ENCODE results near the gene MYH6. TPM values are rescaled to one million over a fixed set of nuclear protein-coding genes. Genes with fewer than 3 reads are reported as not detected.

The MYH6 gene
- total RNA-seq, 1 experiment from 2014 or later: 0.07 TPM

DNA sequence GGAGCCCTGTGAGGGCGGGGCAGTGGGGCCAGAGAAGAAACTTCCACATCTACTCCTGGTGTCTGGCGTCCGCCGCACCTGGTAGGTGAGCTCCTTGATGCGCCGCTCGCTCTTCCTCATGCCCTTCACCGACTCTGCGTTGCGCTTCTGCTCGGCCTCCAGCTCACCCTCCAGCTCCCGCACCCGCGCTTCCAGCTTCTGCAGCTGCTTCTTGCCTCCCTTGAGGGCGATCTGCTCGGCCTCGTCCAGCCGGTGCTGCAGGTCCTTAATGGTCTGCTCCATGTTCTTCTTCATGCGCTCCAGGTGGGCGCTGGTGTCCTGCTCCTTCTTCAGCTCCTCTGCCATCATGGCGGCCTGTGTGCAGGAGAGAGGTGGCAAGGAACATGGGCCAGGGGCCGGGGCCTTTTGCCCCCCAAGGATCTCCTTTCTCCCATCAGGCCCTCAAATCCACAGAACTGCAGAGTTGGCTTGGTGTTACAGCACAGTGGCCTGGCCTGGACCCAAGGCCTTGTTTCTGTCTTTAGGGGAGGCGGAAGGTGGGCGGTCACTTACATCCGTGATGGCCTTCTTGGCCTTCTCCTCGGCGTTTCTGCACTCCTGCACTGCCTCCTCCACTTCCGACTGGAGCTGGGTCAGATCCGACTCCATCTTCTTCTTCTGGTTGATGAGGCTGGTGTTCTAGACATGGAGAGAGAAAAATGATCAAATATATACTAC, 23.6 kb downstream of the MYH6 start:
- Mint-ChIP-seq H3K27me3 (ENCODE audit: low read depth) (peaks cover 49% of the 10 kb centered on the region), H3K4me1 (peaks cover 9 to 15% of the 10 kb centered on the region in 2 experiments)

More for the DNA sequence above, 23.6 kb downstream of the MYH6 start:
- H3K4me3 Mint-ChIP-seq: no peak overlapping the region
- H4K8ac ChIP-seq (replicated peaks; ENCODE audit: insufficient read length, low read depth, low read length): no peak overlapping the region
- DNase-seq: no peak
- H3K4ac ChIP-seq (ENCODE audit: low read depth, low read length): no peak overlapping the region
- no peak overlapping the region for H2BK12ac ChIP-seq (ENCODE audit: insufficient read length, low read depth, low read length)
- H3K23me2 ChIP-seq (ENCODE audit: insufficient read length, low read depth, low read length, poor library complexity, severe bottlenecking): no peaks in the 10 kb centered on the region
- H2AFZ ChIP-seq (ENCODE audit: low read length): no peak overlapping the region
- no peaks in the 10 kb centered on the region for H3K79me2 ChIP-seq (ENCODE audit: insufficient read depth, low read length)
- no CpG with 5 or more reads among the region's 29 CpGs for WGBS (ENCODE audit: extremely low coverage, insufficient read length, low lambda C conversion rate)
- H3K4me1 ChIP-seq (ENCODE audit: insufficient read depth, low read length): 0 out of 2 replicates have a peak, but pooled peaks cover 3% of the 10 kb centered on the region
- no peak overlapping the region for H2BK15ac ChIP-seq (ENCODE audit: low read depth, low read length)
- H3K9me3 Mint-ChIP-seq: no peaks in the 10 kb centered on the region
- H4K20me1 ChIP-seq (ENCODE audit: control insufficient read depth, insufficient read depth, insufficient read length): no peaks in the 10 kb centered on the region
- no peak overlapping the region for H2BK20ac ChIP-seq (ENCODE audit: low read depth, low read length, poor library complexity, severe bottlenecking)
- TF ChIP-seq, protein P1, sequence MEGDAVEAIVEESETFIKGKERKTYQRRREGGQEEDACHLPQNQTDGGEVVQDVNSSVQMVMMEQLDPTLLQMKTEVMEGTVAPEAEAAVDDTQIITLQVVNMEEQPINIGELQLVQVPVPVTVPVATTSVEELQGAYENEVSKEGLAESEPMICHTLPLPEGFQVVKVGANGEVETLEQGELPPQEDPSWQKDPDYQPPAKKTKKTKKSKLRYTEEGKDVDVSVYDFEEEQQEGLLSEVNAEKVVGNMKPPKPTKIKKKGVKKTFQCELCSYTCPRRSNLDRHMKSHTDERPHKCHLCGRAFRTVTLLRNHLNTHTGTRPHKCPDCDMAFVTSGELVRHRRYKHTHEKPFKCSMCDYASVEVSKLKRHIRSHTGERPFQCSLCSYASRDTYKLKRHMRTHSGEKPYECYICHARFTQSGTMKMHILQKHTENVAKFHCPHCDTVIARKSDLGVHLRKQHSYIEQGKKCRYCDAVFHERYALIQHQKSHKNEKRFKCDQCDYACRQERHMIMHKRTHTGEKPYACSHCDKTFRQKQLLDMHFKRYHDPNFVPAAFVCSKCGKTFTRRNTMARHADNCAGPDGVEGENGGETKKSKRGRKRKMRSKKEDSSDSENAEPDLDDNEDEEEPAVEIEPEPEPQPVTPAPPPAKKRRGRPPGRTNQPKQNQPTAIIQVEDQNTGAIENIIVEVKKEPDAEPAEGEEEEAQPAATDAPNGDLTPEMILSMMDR (conservative IDR thresholded peaks at IDR 0.05): no peak
- H2BK5ac ChIP-seq (ENCODE audit: insufficient read length, low read length): no peak overlapping the region
- no peak overlapping the region for H4K5ac ChIP-seq (ENCODE audit: insufficient read length, low read depth, low read length)
- H4K91ac ChIP-seq (ENCODE audit: insufficient read length, low read depth, low read length): no peak overlapping the region
- H3K27ac ChIP-seq (ENCODE audit: insufficient read length, low read depth, low read length): no peak overlapping the region
- no peaks in the 10 kb centered on the region for H3K9me3 ChIP-seq (ENCODE audit: control insufficient read depth, low read depth, low read length)
- no peak overlapping the region for H3K9ac ChIP-seq (ENCODE audit: extremely low read depth, insufficient read length, low read length)
- no peaks in the 10 kb centered on the region for H3K27me3 ChIP-seq (ENCODE audit: insufficient read depth, low read length)
- H2AK5ac ChIP-seq (ENCODE audit: insufficient read length, low read length): no peak overlapping the region
- no peak overlapping the region for H3K4me2 ChIP-seq (ENCODE audit: insufficient read depth, insufficient read length, low read length)
- no peak overlapping the region for H3K56ac ChIP-seq (ENCODE audit: insufficient read length, low read depth, low read length)
- H3T11ph ChIP-seq (ENCODE audit: low read length): no peak overlapping the region
- no peak overlapping the region for H3K14ac ChIP-seq (ENCODE audit: insufficient read depth, low read length)
- no peak overlapping the region for H3K18ac ChIP-seq (ENCODE audit: insufficient read length, low read depth, low read length)
- H3K23ac ChIP-seq (ENCODE audit: insufficient read length, low read depth, low read length): no peak overlapping the region
- no peak overlapping the region for H3K27ac Mint-ChIP-seq
- no peaks in the 10 kb centered on the region; a peak in 1 of 7 replicates for H3K36me3 Mint-ChIP-seq (ENCODE audit: insufficient read depth in 1 of 3, low read depth in 3 of 3)
- H2BK120ac ChIP-seq (ENCODE audit: low read depth, low read length, poor library complexity, severe bottlenecking): no peak overlapping the region
- no peaks in the 10 kb centered on the region for H3K79me1 ChIP-seq (ENCODE audit: insufficient read depth, low read depth, low read length, poor library complexity, severe bottlenecking)
